Medulla oblongata (tissue), 1 donor: Measurements from ENCODE around the gene MOCS3.
"Not testable (repeated sequence)": the region's sequence is repeated elsewhere in the genome, so short reads cannot be mapped to it uniquely, and the experiment has no call there.

ENCODE experiments used
- DNase-seq: peaks from one replicate; pipeline ENCODE4 v3.0.0-alpha.2; 2015; ENCODE audit errors: extremely low spot score

MOCS3 gene

GRCh38 chr20:50932016-50932485 is 26.6 kb upstream of the MOCS3 start:
- no peak for DNase-seq

GRCh38 chr20:50932691-50933280 is 25.8 kb upstream of the MOCS3 start:
- DNase-seq: no peak

GRCh38 chr20:50933589-50933988 is 25.0 kb upstream of the MOCS3 start:
- no peak for DNase-seq

- no peak for DNase-seq
These were observed 15.5 kb upstream of the MOCS3 start for GRCh38 chr20:50943069-50943468.

- no peak for DNase-seq
These were observed 10.4 kb upstream of the MOCS3 start for GRCh38 chr20:50948132-50948785.

GRCh38 chr20:50953196-50953595 is 5.4 kb upstream of the MOCS3 start:
- no peak for DNase-seq

GRCh38 chr20:50953821-50954220 is 4.8 kb upstream of the MOCS3 start:
- DNase-seq: no peak

- DNase-seq: no peak
These were observed 1.3 kb upstream of the MOCS3 start for GRCh38 chr20:50957276-50957675.

- DNase-seq: peak; percentile 95
These were observed 612 bp upstream of the MOCS3 start, which contains the start of gene DPM1 for GRCh38 chr20:50957798-50958614. TSS of gene DPM1 (minus strand) at chr20:50958532. CDS start at chr20:50958523, 9 bp downstream.

- DNase-seq: no peak
These were observed 1.0 kb downstream of the MOCS3 start for GRCh38 chr20:50959543-50960126.

- DNase-seq: no peak
These were observed 9.0 kb downstream of the MOCS3 start for GRCh38 chr20:50967586-50967985.

GRCh38 chr20:50968289-50968688 is 9.7 kb downstream of the MOCS3 start:
- DNase-seq: no peak

- no peak for DNase-seq
These were observed 10.8 kb downstream of the MOCS3 start for GRCh38 chr20:50969435-50969834.

GRCh38 chr20:50969912-50970311 is 11.3 kb downstream of the MOCS3 start:
- DNase-seq: no peak

GRCh38 chr20:50975701-50976330 is 17.2 kb downstream of the MOCS3 start:
- no peak for DNase-seq

GRCh38 chr20:50977066-50978021 is 18.7 kb downstream of the MOCS3 start:
- no peak for DNase-seq

- not testable (repeated sequence) for DNase-seq
These were observed 19.9 kb downstream of the MOCS3 start for GRCh38 chr20:50978533-50978932.

- DNase-seq: no peak
These were observed 21.6 kb downstream of the MOCS3 start for GRCh38 chr20:50980071-50980681.

- DNase-seq: peak; percentile 76
These were observed 22.5 kb downstream of the MOCS3 start for GRCh38 chr20:50980851-50981713.
